Measurements from ENCODE around the gene ANO9.

DNA sequence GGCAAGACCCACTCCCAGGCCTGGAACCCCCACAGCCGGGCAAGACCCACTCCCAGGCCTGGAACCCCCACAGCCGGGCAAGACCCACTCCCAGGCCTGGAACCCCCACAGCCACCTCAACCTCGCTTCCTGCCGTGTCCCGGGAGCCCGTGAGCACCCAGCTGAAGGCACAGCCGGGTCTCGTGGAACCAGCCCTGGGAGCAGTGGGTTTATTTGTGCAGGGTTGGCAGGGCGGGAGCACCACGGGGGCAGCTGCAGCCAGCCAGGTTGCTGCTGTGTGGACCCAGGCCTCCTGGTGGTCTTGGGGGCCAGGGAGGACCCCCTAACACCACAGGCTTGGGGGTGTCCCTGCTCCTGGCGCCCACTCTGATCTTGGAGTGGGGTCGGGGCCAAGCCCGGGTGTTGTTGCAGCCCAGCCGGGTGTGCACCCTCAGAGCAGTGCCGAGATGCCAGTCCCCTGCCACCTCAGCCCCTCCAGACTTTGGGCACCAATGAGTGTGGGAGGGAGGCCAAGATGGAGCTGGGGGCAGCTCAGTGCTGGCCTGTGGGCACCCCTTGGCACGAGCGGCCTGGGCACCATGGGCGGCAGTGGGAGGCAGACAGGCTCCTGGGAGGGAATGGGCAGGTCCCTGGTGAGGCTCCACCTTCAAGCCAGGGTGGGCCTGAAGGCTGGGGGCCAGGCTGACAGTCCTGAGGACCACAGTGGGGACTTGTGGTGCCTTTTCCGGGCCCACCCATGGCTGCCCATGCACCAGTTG, 56.0 kb downstream of the ANO9 start:
- TF ChIP-seq CTCF (conservative IDR thresholded peaks at IDR 0.05 in 1 of 2, IDR thresholded peaks at IDR 0.05 in 1 of 2; ENCODE audit: extremely low read depth in 1 of 2, insufficient read depth in 1 of 2, low read depth in 1 of 2, low read length in 2 of 2): no peak
- TF ChIP-seq EZH2 (IDR thresholded peaks at IDR 0.05; ENCODE audit: borderline replicate concordance, low read length): no peak

Measured in mammary epithelial cell (primary cell).